ENCODE results near the gene SAMD8.
"Not testable (repeated sequence)": the region's sequence is repeated elsewhere in the genome, so short reads cannot be mapped to it uniquely, and the experiment has no call there.

The SAMD8 gene

DNA sequence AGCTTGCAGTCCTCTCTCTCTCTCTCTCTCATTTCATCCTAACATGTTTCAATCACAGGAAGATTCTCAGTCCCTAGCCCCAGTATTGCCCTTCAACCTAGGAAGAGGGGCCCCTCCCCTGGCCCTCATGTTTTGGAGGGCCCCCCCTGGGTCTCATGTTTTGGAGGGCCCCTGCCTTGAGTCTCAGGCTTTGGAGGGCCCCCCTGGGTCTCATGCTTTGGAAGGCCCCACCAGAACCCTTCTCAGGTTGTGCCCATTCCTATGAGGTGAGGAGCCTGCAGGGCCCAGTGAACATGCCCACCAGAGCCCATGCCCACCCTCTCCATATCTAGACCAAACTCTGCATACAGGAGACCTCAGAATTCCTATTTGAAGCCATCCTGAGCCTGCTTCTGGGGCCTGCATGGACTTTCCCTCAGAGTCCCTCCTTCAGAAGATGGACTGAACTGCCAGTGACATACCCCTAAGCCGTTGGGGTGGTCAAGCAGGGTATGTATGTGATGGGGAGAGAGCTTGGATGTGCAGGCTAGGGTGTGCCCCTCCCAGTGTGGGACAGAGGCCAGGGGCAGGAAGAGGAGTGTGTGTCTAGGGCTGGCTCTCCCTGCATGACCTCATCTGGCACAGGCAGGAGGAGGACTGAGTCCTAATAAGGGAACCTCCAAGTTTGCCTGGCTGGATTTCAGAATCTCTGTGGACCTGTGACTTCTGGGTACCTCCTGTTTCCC is 91.0 kb downstream of the SAMD8 start:
- Mint-ChIP-seq H3K9me3 (ENCODE audit: low read depth) (no peaks in the 10 kb centered on the region), H3K27me3 (no peaks in the 10 kb centered on the region), H3K27ac (no peak overlapping the region), H3K4me3 (no peak overlapping the region), H3K4me1 (ENCODE audit: low read depth) (peaks cover 4% of the 10 kb centered on the region), H3K36me3 (no peaks in the 10 kb centered on the region)

GRCh38 chr10:75203046-75203620 is 91.7 kb downstream of the SAMD8 start:
- H3K27ac Mint-ChIP-seq; H3K4me1 Mint-ChIP-seq (ENCODE audit: low read depth): not testable (repeated sequence)

DNA sequence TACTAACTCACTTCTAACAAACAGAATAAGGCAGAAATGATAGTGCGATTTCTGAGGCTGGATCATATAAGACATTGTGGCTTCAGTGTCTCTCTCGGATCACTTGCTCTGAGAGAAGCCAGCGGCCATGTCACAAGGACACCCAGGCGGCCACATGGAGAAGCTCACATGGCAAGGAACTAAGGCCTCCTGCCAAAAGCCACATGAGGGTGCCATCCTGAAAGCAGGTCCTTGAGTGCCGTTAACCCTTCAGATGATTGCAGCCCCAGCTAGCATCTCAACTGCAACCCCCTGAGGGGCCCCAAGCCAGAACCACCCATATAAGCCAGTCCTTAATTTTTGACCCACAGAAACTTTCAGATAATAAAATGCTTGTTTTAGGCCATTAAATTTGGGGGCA is 92.3 kb downstream of the SAMD8 start:
- H3K4me1 Mint-ChIP-seq (ENCODE audit: low read depth), result peaks cover 9% of the 10 kb centered on the region
- no peaks in the 10 kb centered on the region for H3K9me3 Mint-ChIP-seq (ENCODE audit: low read depth)
- no peak overlapping the region for H3K27ac Mint-ChIP-seq
- H3K27me3 Mint-ChIP-seq, result no peaks in the 10 kb centered on the region
- H3K4me3 Mint-ChIP-seq, result no peak overlapping the region
- no peaks in the 10 kb centered on the region for H3K36me3 Mint-ChIP-seq

More at GRCh38 chr10:75203046-75203620, 91.7 kb downstream of the SAMD8 start:
- H3K36me3 Mint-ChIP-seq; H3K9me3 Mint-ChIP-seq (ENCODE audit: low read depth); H3K4me3 Mint-ChIP-seq; H3K27me3 Mint-ChIP-seq: not testable (repeated sequence)

DNA sequence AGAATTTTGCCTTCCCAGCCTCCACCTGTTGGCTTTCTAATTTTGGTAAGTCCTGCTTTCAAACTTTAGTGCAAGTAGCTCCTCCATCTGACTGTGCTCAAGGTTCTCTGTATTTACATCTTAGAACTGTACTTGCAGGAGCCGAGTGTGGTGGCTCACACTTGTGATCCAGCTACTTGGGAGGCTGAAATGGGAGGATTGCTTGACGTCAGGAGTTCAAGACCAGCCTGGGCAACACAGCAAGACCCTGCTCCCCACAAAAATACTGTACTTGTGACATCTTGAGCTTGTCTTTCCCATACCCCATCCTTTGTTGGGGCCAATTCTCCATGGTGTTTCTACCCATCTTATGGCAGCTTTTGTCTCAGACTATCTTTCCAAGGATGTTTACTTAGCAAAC is 94.5 kb downstream of the SAMD8 start:
- Mint-ChIP-seq H3K9me3 (ENCODE audit: low read depth) (no peaks in the 10 kb centered on the region), H3K27me3 (no peaks in the 10 kb centered on the region), H3K27ac (no peak overlapping the region)

DNA sequence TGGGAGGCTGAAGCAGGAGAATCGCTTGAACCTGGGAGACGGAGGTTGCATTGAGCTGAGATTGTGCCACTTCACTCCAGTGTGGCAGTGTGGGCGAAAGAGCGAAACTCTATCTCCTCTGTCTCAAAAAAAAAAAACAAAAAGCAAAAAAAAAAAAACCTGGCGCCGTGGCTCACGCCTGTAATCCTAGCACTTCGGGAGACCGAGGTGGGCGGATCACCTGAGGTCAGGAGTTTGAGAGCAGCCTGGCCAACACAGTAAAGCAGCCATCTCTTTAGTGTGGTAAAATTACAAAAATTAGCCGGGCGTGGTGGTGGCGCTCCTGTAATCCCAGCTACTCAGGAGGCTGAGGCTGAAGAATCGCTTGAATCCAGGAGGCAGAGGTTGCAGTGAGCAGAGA is 95.2 kb downstream of the SAMD8 start:
- not testable (repeated sequence) for H3K9me3 Mint-ChIP-seq (ENCODE audit: low read depth); H3K27ac Mint-ChIP-seq; H3K4me3 Mint-ChIP-seq; H3K36me3 Mint-ChIP-seq; H3K27me3 Mint-ChIP-seq
- peaks cover 18% of the 10 kb centered on the region for H3K4me1 Mint-ChIP-seq (ENCODE audit: low read depth)

More for the DNA sequence above, 94.5 kb downstream of the SAMD8 start:
- Mint-ChIP-seq H3K4me1 (ENCODE audit: low read depth) (peaks cover 14% of the 10 kb centered on the region), H3K36me3 (no peaks in the 10 kb centered on the region), H3K4me3 (no peak overlapping the region)

GRCh38 chr10:75207079-75207856 is 95.8 kb downstream of the SAMD8 start:
- H3K4me3 Mint-ChIP-seq, result no peak overlapping the region
- H3K27me3 Mint-ChIP-seq, result no peaks in the 10 kb centered on the region
- no peak overlapping the region for H3K27ac Mint-ChIP-seq
- peaks cover 5% of the 10 kb centered on the region for H3K36me3 Mint-ChIP-seq
- H3K4me1 Mint-ChIP-seq (ENCODE audit: low read depth), result peaks cover 20% of the 10 kb centered on the region
- H3K9me3 Mint-ChIP-seq (ENCODE audit: low read depth), result no peaks in the 10 kb centered on the region

GRCh38 chr10:75207857-75208144 is 96.3 kb downstream of the SAMD8 start:
- Mint-ChIP-seq H3K36me3 (peaks cover 7% of the 10 kb centered on the region), H3K4me1 (ENCODE audit: low read depth) (peaks cover 25% of the 10 kb centered on the region), H3K27me3 (no peaks in the 10 kb centered on the region), H3K27ac (no peak overlapping the region), H3K9me3 (ENCODE audit: low read depth) (no peaks in the 10 kb centered on the region), H3K4me3 (peak overlapping the region; percentile 65)

DNA sequence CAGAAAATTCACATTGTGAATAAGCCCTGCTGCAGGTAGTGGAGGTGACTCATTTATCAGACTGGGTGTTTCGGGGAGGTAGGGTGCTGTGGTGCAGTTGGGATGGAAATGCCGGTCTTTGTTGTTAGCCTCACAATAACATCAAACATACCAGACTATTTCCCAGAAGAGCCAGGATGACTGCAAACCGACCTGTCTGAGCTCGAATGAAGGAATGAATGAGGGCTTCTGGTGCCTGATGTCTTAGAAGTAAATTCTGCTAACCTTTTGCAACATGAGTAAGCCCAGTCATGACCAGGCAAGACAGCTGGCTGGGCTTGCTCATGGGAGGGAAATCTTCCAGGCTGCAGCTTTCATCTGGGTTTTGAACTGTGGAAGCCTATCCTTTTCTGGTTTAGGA is 96.7 kb downstream of the SAMD8 start:
- H3K27me3 Mint-ChIP-seq, result no peaks in the 10 kb centered on the region
- peak overlapping the region; percentile 65 for H3K4me3 Mint-ChIP-seq
- H3K9me3 Mint-ChIP-seq (ENCODE audit: low read depth), result no peaks in the 10 kb centered on the region
- H3K4me1 Mint-ChIP-seq (ENCODE audit: low read depth), result peaks cover 27% of the 10 kb centered on the region
- peak overlapping the region; percentile 75 for H3K27ac Mint-ChIP-seq
- H3K36me3 Mint-ChIP-seq, result peaks cover 7% of the 10 kb centered on the region

- Mint-ChIP-seq H3K36me3 (peaks cover 11% of the 10 kb centered on the region), H3K9me3 (ENCODE audit: low read depth) (no peaks in the 10 kb centered on the region), H3K4me3 (peak overlapping the region; percentile 99), H3K27ac (peak overlapping the region; percentile 100), H3K4me1 (ENCODE audit: low read depth) (peaks cover 31% of the 10 kb centered on the region), H3K27me3 (no peaks in the 10 kb centered on the region)
Measured at GRCh38 chr10:75209086-75209920, 97.8 kb downstream of the SAMD8 start.

GRCh38 chr10:75209921-75210281 is 98.4 kb downstream of the SAMD8 start:
- H3K27me3 Mint-ChIP-seq, result no peaks in the 10 kb centered on the region
- H3K27ac Mint-ChIP-seq, result peak overlapping the region; percentile 100
- H3K36me3 Mint-ChIP-seq, result peaks cover 11% of the 10 kb centered on the region
- peak overlapping the region; percentile 99 for H3K4me3 Mint-ChIP-seq
- H3K9me3 Mint-ChIP-seq (ENCODE audit: low read depth), result no peaks in the 10 kb centered on the region
- H3K4me1 Mint-ChIP-seq (ENCODE audit: low read depth), result peaks cover 31% of the 10 kb centered on the region

- Mint-ChIP-seq H3K4me1 (ENCODE audit: low read depth) (peaks cover 31% of the 10 kb centered on the region), H3K9me3 (ENCODE audit: low read depth) (no peaks in the 10 kb centered on the region), H3K27me3 (no peaks in the 10 kb centered on the region), H3K27ac (peak within 1 kb of the TSS; percentile 100), H3K36me3 (peaks cover 11% of the 10 kb centered on the region), H3K4me3 (peak within 1 kb of the TSS; percentile 99)
Measured at GRCh38 chr10:75210282-75211006, 99.0 kb downstream of the SAMD8 start, which contains the start of gene VDAC2. Gene VDAC2 (plus strand): TSS chr10:75210796. CDS start chr10:75211159, 363 bp downstream.

DNA sequence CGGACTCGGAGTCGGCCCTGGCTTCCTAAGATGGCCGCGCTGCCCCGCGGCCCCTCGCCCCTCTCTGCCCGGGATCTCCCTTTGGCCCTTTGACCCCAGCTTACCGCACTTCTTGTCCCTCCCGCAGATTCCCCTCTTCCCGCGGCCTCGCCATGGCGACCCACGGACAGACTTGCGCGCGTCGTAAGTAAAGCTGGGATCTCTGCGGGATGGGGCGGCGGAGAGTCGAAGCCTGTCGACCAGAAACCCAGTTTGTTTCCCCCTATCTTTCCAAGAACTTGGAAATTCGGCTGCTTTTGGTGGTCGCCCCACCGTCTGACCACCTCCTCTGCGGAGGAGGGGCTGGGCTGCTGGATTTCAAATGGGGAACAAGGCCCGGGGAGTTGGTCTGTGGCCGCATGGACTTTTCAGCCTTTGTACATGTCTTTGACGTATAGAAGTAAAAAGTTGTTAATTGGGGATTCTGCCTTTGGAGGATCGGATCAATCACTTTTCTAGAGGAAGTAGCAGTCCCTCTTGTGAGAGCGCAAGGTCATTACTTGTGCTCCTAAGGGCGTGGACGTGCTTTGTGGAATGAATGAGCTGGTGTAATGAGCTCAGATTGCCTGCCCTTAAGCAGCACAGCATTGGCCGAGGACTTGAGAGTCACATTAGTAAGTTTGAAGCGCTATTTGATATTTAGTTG is 99.7 kb downstream of the SAMD8 start:
- Mint-ChIP-seq H3K27me3 (no peaks in the 10 kb centered on the region), H3K9me3 (ENCODE audit: low read depth) (no peaks in the 10 kb centered on the region), H3K4me3 (peak overlapping the region; percentile 98), H3K4me1 (ENCODE audit: low read depth) (peaks cover 34% of the 10 kb centered on the region), H3K36me3 (peaks cover 13% of the 10 kb centered on the region), H3K27ac (peak overlapping the region; percentile 99)

DNA sequence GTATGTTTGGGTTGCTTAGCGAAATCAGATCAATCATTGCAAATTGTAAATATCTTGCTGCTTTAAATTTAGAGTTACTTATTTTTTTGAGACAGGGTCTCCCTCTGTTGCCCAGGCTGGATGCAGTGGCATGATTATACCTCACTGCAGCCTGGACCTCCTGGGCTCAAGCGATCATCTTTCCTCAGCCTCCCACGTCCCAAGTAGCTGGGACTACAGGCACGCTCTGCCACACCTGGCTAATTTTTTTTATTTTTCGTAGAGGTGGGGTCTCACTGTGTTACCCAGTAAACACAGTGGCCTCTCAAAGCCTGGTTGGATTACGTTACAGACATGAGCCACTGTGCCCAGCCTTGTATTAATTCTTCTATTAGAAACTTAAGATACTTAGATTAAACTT is 100.9 kb downstream of the SAMD8 start:
- H3K4me1 Mint-ChIP-seq (ENCODE audit: low read depth), result peaks cover 40% of the 10 kb centered on the region
- peak overlapping the region; percentile 98 for H3K4me3 Mint-ChIP-seq
- H3K27ac Mint-ChIP-seq, result peak overlapping the region; percentile 85
- H3K36me3 Mint-ChIP-seq, result peaks cover 13% of the 10 kb centered on the region
- H3K27me3 Mint-ChIP-seq, result no peaks in the 10 kb centered on the region
- no peaks in the 10 kb centered on the region for H3K9me3 Mint-ChIP-seq (ENCODE audit: low read depth)

DNA sequence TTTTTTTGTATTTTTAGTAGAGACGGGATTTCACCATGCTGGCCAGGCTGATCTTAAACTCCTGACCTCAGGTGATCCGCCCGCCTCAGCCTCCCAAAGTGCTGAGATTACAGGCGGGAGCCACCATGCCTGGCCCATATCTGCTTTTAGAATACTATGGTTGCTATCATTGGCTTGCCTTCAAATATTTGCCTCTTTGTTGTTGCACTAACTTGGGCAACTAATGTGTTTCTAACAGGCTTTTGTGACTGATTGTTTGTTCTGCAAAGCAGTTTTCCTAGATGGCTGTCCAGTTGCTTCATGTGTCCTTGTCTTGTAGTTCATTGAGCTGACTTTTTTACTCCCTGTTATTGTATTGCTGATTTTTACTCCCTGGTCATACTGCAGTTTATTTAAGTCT is 108.8 kb downstream of the SAMD8 start:
- H3K4me1 Mint-ChIP-seq (ENCODE audit: low read depth), result peaks cover 53% of the 10 kb centered on the region
- peaks cover 13% of the 10 kb centered on the region for H3K36me3 Mint-ChIP-seq
- no peaks in the 10 kb centered on the region for H3K9me3 Mint-ChIP-seq (ENCODE audit: low read depth)
- H3K27me3 Mint-ChIP-seq, result no peaks in the 10 kb centered on the region
- no peak overlapping the region for H3K4me3 Mint-ChIP-seq
- H3K27ac Mint-ChIP-seq, result peak overlapping the region; percentile 64
